Measurements from ENCODE around the gene SLC25A19. TPM values are rescaled to one million over a fixed set of nuclear protein-coding genes. Genes with fewer than 3 reads are reported as not detected.

SLC25A19 gene
- polyA plus RNA-seq, 1 of the 3 experiments (the other 2 are of a cell fraction) = 11.7 TPM

DNA sequence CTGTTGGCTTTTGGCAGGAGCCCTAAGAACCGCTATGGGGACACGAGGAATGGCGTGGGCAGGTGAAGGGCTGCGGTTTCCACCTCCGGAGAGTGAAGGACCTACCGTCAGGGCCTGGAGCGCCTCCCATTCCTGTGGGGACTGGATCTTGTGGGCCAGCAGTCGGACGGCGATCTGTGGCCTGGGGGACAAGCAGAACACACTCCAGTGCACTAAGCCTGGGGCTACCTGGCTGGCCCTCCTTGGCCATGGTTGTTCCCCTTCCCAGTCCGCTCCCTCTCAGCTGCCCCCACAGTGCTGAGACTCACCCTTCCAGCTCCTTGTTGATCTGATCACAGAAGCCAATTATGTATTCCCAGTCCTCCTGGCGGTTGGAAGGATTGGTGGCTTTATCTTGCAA lies 42.8 kb downstream of the SLC25A19 start (continued):
- TF ChIP-seq, protein P1, sequence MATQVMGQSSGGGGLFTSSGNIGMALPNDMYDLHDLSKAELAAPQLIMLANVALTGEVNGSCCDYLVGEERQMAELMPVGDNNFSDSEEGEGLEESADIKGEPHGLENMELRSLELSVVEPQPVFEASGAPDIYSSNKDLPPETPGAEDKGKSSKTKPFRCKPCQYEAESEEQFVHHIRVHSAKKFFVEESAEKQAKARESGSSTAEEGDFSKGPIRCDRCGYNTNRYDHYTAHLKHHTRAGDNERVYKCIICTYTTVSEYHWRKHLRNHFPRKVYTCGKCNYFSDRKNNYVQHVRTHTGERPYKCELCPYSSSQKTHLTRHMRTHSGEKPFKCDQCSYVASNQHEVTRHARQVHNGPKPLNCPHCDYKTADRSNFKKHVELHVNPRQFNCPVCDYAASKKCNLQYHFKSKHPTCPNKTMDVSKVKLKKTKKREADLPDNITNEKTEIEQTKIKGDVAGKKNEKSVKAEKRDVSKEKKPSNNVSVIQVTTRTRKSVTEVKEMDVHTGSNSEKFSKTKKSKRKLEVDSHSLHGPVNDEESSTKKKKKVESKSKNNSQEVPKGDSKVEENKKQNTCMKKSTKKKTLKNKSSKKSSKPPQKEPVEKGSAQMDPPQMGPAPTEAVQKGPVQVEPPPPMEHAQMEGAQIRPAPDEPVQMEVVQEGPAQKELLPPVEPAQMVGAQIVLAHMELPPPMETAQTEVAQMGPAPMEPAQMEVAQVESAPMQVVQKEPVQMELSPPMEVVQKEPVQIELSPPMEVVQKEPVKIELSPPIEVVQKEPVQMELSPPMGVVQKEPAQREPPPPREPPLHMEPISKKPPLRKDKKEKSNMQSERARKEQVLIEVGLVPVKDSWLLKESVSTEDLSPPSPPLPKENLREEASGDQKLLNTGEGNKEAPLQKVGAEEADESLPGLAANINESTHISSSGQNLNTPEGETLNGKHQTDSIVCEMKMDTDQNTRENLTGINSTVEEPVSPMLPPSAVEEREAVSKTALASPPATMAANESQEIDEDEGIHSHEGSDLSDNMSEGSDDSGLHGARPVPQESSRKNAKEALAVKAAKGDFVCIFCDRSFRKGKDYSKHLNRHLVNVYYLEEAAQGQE (IDR thresholded peaks at IDR 0.05; ENCODE audit: low read depth, low read length) = no peak
- no peak for TF ChIP-seq TEAD4 (IDR thresholded peaks at IDR 0.05; ENCODE audit: borderline replicate concordance, insufficient read depth)

DNA sequence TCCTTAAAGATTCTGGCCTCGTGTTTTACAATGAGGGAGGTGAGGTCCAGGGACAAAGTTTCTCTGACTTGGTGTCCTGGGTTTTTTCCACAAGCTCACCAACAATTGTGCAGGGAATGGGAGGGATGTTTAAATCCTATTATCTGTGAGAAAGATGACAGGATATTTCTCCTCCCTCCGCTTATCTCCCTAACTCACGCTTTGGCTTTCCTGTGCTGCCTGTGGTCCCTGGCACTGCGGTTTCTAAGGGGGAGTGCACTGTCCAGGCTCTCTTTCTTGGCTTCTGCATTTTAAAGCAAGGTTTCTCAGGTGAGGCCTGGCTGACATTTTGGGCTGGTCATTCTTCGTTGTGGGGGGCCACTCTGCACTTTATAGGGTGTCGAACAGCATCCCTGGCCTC lies 44.2 kb downstream of the SLC25A19 start:
- no peaks in the 10 kb centered on the region for H3K9me2 ChIP-seq
- ChIA-PET CTCF (interaction anchor here (0.6 to 1.6 kb wide), 4 partner anchors 13 to 167 kb away, joined by 3 to 7 read pairs (median 4); no protein-coding TSS in a partner anchor), POLR2A (interaction anchor here (1.3 kb wide), 1 partner anchor 16 kb away, joined by 3 read pairs; the partner anchor contains the start of gene GGA3)
- H3K4me2 ChIP-seq = no peak overlapping the region
- H3K36me3 ChIP-seq (replicated peaks in 1 of 2; ENCODE audit: control insufficient read depth in 1 of 2, insufficient read depth in 2 of 2, low read length in 1 of 2) = peaks cover 35 to 67% of the 10 kb centered on the region in 2 experiments
- peaks cover 0 to 4% of the 10 kb centered on the region in 2 experiments; a peak in 1 of 4 replicates for H3K4me1 ChIP-seq (ENCODE audit: control insufficient read depth in 1 of 2, insufficient read depth in 2 of 2, low read depth in 1 of 2, low read length in 1 of 2)
- no peak overlapping the region for H3K4me3 ChIP-seq (ENCODE audit: low read depth in 2 of 2, low read length in 1 of 2)
- H2AFZ ChIP-seq (ENCODE audit: low read depth) = no peak overlapping the region
- TF ChIP-seq MEF2A (IDR thresholded peaks at IDR 0.05; ENCODE audit: borderline replicate concordance, low read depth) (no peak), ELF1 (IDR thresholded peaks at IDR 0.05) (no peak), RFX5 (IDR thresholded peaks at IDR 0.05; ENCODE audit: low read length) (no peak), JUND (IDR thresholded peaks at IDR 0.05) (no peak), TEAD4 (IDR thresholded peaks at IDR 0.05; ENCODE audit: borderline replicate concordance, insufficient read depth) (no peak), RCOR1 (IDR thresholded peaks at IDR 0.05; ENCODE audit: low read length) (no peak), FOSL2 (IDR thresholded peaks at IDR 0.05; ENCODE audit: borderline replicate concordance, low read depth) (no peak), SIN3A (IDR thresholded peaks at IDR 0.05; ENCODE audit: borderline replicate concordance, low read depth, low read length) (no peak), FOXJ3 (CRISPR knock-in tag; IDR thresholded peaks at IDR 0.05) (no peak), MXI1 (IDR thresholded peaks at IDR 0.05; ENCODE audit: low read depth, low read length) (no peak), GATA2 (CRISPR knock-in tag; IDR thresholded peaks at IDR 0.05) (no peak), YY1 (IDR thresholded peaks at IDR 0.05; ENCODE audit: low read depth) (no peak)
- TF ChIP-seq, protein P1 (IDR thresholded peaks at IDR 0.05; ENCODE audit: low read depth, low read length) = no peak
- TF ChIP-seq, protein P2, sequence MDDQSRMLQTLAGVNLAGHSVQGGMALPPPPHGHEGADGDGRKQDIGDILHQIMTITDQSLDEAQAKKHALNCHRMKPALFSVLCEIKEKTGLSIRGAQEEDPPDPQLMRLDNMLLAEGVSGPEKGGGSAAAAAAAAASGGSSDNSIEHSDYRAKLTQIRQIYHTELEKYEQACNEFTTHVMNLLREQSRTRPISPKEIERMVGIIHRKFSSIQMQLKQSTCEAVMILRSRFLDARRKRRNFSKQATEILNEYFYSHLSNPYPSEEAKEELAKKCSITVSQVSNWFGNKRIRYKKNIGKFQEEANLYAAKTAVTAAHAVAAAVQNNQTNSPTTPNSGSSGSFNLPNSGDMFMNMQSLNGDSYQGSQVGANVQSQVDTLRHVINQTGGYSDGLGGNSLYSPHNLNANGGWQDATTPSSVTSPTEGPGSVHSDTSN (IDR thresholded peaks at IDR 0.05) = no peak
- peaks cover 24% of the 10 kb centered on the region; the same call in 1 of the 2 replicates for H3K79me2 ChIP-seq (ENCODE audit: insufficient read depth)
- H3K9ac ChIP-seq = no peak overlapping the region
- no peaks in the 10 kb centered on the region for H3K9me3 ChIP-seq
- no peak overlapping the region for H3K27ac ChIP-seq (ENCODE audit: low read depth in 2 of 2, low read length in 1 of 2)
- H3K27me3 ChIP-seq (ENCODE audit: insufficient read depth) = no peaks in the 10 kb centered on the region
- peaks cover 4% of the 10 kb centered on the region for H3F3A ChIP-seq (replicated peaks; ENCODE audit: insufficient read depth)
- H4K20me1 ChIP-seq (ENCODE audit: insufficient read depth) = no peaks in the 10 kb centered on the region
- 87% methylated on average over 6 of the region's 6 CpGs for WGBS (ENCODE audit: low lambda C conversion rate)
- no peak for DNase-seq

Data from SK-N-SH (cell line).